C4-2B (cell line): ENCODE measurements around the gene UNC79.

Experiments used
- CTCF ChIP-seq: fragments of 450-650 bp; conservative IDR thresholded peaks from 2 replicates; pipeline ENCODE4 v1.5.1; 2017; ENCODE audit warnings: mild to moderate bottlenecking
- ZFX ChIP-seq: fragments of 450-650 bp; IDR thresholded peaks from 2 replicates; pipeline ENCODE4 v1.6.1; 2017

GRCh38 chr14:93719256-93719655 lies 288.5 kb downstream of the UNC79 start:
- TF ChIP-seq CTCF: no peak
- TF ChIP-seq ZFX: no peak
